SK-N-SH (cell line): ENCODE measurements around the gene RAP2A.

Experiments
- CTCF ChIP-seq: fragments of 200-600 bp; sonication (generic); IDR thresholded peaks from 2 replicates; pipeline ENCODE4 v1.6.1; 2017; ENCODE audit warnings: antibody characterized with exemption, mild to moderate bottlenecking, moderate library complexity
- EP300 ChIP-seq, 2 experiments: IDR thresholded peaks; 2 replicates each; pipeline versions ENCODE4 v1.4.0 to v1.6.1; 2012; ENCODE audit warnings: borderline replicate concordance in 1 of 2, low read depth in 1 of 2, low read length in 1 of 2
- EZH2phosphoT487 ChIP-seq: fragments of 200-600 bp; sonication (generic); IDR thresholded peaks from 2 replicates; pipeline ENCODE4 v1.6.1; 2017; ENCODE audit warnings: low read depth, mixed run types, mild to moderate bottlenecking, antibody characterized with exemption, moderate library complexity, borderline replicate concordance
- GATA2 ChIP-seq: sonication (generic); formaldehyde crosslinking; IDR thresholded peaks from 2 replicates; pipeline ENCODE4 v1.5.0; 2020; ENCODE audit warnings: mild to moderate bottlenecking, missing genetic modification reagents
- MAX ChIP-seq: IDR thresholded peaks from 2 replicates; pipeline ENCODE4 v1.4.0; 2012; ENCODE audit warnings: low read depth
- PBX3 ChIP-seq: IDR thresholded peaks from 2 replicates; pipeline ENCODE4; 2012
- RAD21 ChIP-seq: IDR thresholded peaks from 2 replicates; pipeline ENCODE4 v1.6.1; 2012; ENCODE audit warnings: mild to moderate bottlenecking, low read length
- RCOR1 ChIP-seq: fragments of 150-350 bp; IDR thresholded peaks from 2 replicates; pipeline ENCODE4 v1.6.1; 2017; ENCODE audit warnings: antibody characterized with exemption, low read length
- SIN3A ChIP-seq: IDR thresholded peaks from 2 replicates; pipeline ENCODE4 v1.6.1; 2012; ENCODE audit warnings: low read depth, mild to moderate bottlenecking, low read length, moderate library complexity, borderline replicate concordance
- SMC3 ChIP-seq: IDR thresholded peaks from 2 replicates; pipeline ENCODE4 v1.6.1; 2012; ENCODE audit warnings: low read depth, low read length, improper control_type of control experiment
- TAF1 ChIP-seq: IDR thresholded peaks from 2 replicates; pipeline ENCODE4 v1.6.1; 2012; ENCODE audit warnings: low read depth, mild to moderate bottlenecking, low read length, moderate library complexity, borderline replicate concordance
- TCF12 ChIP-seq: IDR thresholded peaks from 2 replicates; pipeline ENCODE4 v1.4.0; 2012
- YY1 ChIP-seq: IDR thresholded peaks from 2 replicates; pipeline ENCODE4 v1.4.0; 2012; ENCODE audit warnings: low read depth, mild to moderate bottlenecking
- ZBTB33 ChIP-seq: IDR thresholded peaks from 2 replicates; pipeline ENCODE4 v1.4.0; 2012; ENCODE audit warnings: low read depth, borderline replicate concordance

- TF ChIP-seq YY1 (no peak), CTCF (no peak), EP300 (IDR thresholded peaks at IDR 0.05; ENCODE audit: borderline replicate concordance in 1 of 2, low read depth in 1 of 2, low read length in 1 of 2) (no peak), PBX3 (no peak), SMC3 (no peak), GATA2 (CRISPR knock-in tag) (no peak), RAD21 (no peak), MAX (no peak), ZBTB33 (no peak), TAF1 (no peak), SIN3A (no peak), TCF12 (no peak), EZH2phosphoT487 (no peak), RCOR1 (no peak)
Measured at GRCh38 chr13:97430296-97430695, 3.7 kb upstream of the RAP2A start.
